IPS-15b (cell line): ENCODE results near the gene SEPTIN7.
A peak's percentile ranks its signal among the peaks of the same experiment; 100 is the strongest.

ENCODE experiments used
- H3K27me3 ChIP-seq: one replicate; pipeline ENCODE4 v1.6.1; 2013; ENCODE audit warnings: low read length; ENCODE audit not compliant: control insufficient read depth, insufficient read depth
- H3K36me3 ChIP-seq: one replicate; pipeline ENCODE4 v1.6.1; 2013; ENCODE audit warnings: low read length; ENCODE audit not compliant: control insufficient read depth, insufficient read depth
- H3K4me1 ChIP-seq: one replicate; pipeline ENCODE4 v1.6.1; 2013; ENCODE audit warnings: mild to moderate bottlenecking, low read length; ENCODE audit not compliant: control insufficient read depth, insufficient read depth
- H3K4me3 ChIP-seq: one replicate; pipeline ENCODE4 v1.5.1; 2013; ENCODE audit warnings: low read depth, low read length
- H3K9ac ChIP-seq: one replicate; pipeline ENCODE4 v1.6.1; 2013; ENCODE audit warnings: low read depth, mild to moderate bottlenecking, low read length
- H3K9me3 ChIP-seq: one replicate; pipeline ENCODE4 v1.6.1; 2013; ENCODE audit warnings: mild to moderate bottlenecking, low read length; ENCODE audit not compliant: control insufficient read depth, insufficient read depth

SEPTIN7 gene

DNA sequence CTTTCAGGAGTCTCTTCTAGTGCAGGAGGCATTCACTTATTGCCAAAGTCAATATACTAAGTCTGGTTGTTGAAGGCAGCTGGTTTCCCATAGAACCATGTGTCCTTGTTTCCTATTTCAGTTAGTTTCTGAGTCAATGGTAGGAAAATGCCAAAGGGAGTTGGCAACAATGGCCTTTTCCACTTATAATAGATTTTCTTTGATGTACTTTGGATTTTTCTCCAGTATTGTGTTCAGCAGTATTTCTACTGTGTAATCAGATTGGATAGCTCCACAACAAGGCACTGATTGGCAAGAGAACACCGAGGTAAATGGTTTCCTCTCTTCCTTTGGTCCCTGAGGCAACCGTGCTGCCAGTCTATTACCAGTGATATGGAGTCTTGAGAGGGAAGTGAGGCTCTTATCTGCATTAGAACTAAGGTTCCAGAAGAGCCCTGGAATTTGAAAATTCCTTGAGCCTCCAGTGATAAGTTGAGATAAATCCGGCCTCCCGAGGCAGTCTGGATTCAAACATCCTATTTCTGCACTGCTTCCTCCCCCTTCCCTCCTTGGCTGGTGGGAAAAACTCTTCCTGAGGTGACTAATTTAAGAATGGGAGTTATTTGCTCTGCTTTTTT is 7.9 kb upstream of the SEPTIN7 start:
- H3K36me3 ChIP-seq = no peaks in the 10 kb centered on the region
- no peak overlapping the region for H3K4me3 ChIP-seq
- H3K27me3 ChIP-seq = no peaks in the 10 kb centered on the region
- no peaks in the 10 kb centered on the region for H3K4me1 ChIP-seq
- H3K9me3 ChIP-seq = no peaks in the 10 kb centered on the region
- no peak overlapping the region for H3K9ac ChIP-seq

DNA sequence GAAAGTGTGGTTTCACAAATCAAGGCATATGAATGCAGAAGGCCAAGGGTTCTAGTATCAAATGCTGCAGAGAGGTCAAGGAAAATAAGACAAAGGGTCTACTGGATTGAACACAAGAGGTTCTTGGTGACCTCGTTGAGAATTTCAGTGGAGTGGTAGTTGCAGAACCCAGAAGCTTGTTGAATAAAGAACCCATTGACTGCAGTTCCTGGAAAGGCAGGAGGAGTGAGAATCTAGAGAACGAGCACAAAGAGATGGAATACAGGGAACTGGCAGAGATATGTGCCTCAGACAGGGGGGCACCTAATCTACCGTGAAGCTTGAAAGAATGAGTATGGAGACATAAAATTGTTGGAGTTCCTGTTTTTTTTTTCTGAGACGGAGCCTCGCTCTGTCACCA is 3.5 kb upstream of the SEPTIN7 start:
- Histone ChIP-seq H3K4me1 (no peaks in the 10 kb centered on the region), H3K9ac (no peak overlapping the region), H3K4me3 (no peak overlapping the region), H3K36me3 (no peaks in the 10 kb centered on the region), H3K9me3 (no peaks in the 10 kb centered on the region), H3K27me3 (no peaks in the 10 kb centered on the region)

DNA sequence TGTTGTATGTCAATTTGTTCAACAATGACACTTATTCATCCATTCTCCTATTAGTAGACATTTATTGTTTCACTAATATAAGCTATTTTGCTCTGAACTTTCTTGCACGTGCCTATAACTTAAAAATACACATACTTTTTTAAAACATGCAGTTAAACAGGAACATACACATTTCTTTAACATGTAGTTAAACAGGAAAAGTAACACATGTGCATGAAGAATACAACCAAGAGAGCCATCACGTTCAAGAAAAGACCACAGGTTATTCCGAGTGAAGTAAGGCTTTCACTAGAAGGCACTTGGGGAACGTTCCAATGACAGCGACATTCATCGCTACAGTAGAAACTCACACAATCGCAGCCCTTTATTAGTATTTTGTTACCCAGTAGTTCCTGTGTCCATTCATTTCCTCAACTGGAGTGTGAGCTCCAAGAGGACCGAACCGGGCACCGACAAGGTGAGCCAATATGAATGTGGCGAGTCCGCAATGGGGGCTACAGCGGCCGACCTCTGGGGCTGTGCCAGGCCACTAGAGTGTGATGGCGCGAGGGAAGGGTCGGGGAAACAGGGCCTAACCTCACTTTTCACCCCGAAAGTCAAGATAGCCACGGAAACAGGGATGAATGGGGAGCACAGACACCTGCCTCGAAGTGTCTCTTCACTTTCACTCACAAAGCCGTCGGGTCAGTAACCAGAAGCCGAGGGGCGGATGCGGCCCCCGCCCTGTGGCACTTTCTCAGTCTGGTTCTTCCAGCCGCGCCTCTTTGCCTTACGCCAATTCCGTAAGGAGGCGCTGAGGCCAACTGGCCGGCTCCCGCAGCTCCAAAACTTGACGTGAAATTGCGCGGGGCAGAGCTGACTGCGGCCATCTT is 775 bp upstream of the SEPTIN7 start:
- no peaks in the 10 kb centered on the region for H3K36me3 ChIP-seq
- no peaks in the 10 kb centered on the region for H3K27me3 ChIP-seq
- H3K9ac ChIP-seq = peak overlapping the region; percentile 82
- H3K4me3 ChIP-seq = peak overlapping the region; percentile 81
- peaks cover 4% of the 10 kb centered on the region for H3K4me1 ChIP-seq
- H3K9me3 ChIP-seq = no peaks in the 10 kb centered on the region

DNA sequence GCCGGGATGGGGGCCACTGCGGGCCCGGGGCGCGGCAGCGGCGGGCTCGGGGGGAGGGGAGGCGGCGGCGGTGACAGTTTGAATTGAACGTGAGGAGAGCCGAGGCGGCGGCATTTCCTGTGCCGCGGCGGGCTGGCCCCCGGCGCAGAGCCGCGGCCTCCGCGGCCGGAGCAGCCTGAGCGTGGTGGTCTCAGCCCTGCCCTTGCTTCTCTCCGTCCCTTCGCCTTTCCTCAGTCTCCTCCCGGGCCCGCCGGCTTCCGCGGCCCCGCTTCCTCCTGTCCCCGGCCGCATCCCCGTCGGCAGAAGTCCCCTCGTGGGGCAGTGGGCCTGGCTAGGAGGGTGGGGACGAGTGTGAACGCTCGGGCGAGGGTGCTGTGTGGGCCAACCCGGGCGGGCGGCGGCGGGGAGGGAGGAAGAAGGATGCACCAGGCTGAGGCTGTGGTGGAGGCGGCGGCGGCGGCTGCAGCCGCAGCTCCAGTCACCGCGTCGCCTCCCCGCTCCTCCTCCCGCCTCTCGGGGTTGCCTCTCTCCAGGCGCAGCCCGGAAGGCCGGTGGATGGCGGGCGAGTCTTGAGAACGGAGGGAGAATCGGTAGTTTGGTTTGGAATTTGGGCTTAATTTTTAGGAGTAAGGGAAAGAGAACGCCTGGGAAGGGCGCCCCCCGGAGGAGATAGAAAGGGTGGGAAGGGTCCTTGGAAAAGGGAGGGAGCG is 690 bp downstream of the SEPTIN7 start:
- Histone ChIP-seq H3K9ac (peak overlapping the region; percentile 76), H3K27me3 (no peaks in the 10 kb centered on the region), H3K4me3 (peak overlapping the region; percentile 81), H3K9me3 (no peaks in the 10 kb centered on the region), H3K36me3 (no peaks in the 10 kb centered on the region), H3K4me1 (peaks cover 4% of the 10 kb centered on the region)

DNA sequence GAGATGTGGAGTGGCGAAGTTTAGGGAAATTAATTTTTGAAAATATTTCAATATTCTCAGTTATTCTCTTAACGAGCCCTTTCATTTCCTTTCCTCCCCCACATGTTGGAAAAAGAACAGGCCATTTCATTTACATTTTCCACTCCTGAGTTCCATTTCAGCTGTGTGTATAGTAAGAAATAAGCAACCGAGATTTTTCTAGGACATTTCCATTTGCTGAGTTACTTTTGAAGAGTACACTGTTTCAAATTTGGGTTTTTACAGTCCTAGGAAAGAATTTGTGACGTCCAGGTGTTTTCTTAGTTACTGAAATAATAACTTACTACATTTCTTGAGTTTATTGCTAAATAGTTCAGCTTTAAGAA is 1.2 kb downstream of the SEPTIN7 start:
- Histone ChIP-seq H3K36me3 (no peaks in the 10 kb centered on the region), H3K9me3 (no peaks in the 10 kb centered on the region), H3K4me1 (peaks cover 4% of the 10 kb centered on the region), H3K4me3 (peak overlapping the region; percentile 81), H3K27me3 (no peaks in the 10 kb centered on the region), H3K9ac (peak overlapping the region; percentile 76)

DNA sequence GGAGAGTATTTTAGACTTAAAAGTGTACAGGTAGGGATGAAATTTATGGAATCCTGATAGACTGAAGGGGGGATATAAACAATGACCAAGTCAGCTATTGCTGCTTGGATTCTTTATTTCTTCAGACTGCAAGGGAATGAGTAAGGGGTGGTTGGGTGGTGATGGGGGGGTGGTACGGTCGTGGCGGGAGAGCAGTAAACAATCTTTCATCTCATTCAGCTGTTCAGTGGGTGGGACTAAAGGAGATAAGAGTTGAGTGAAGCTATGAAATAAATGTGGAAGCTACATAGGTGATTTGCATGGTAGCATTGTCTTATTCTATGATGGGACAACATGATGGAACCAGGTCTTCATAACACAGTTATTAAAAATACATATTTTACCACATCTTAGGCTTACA is 1.8 kb downstream of the SEPTIN7 start:
- H3K36me3 ChIP-seq = no peaks in the 10 kb centered on the region
- H3K9me3 ChIP-seq = no peaks in the 10 kb centered on the region
- H3K27me3 ChIP-seq = no peaks in the 10 kb centered on the region
- no peak overlapping the region for H3K9ac ChIP-seq
- H3K4me1 ChIP-seq = peaks cover 4% of the 10 kb centered on the region
- H3K4me3 ChIP-seq = peak overlapping the region; percentile 81

DNA sequence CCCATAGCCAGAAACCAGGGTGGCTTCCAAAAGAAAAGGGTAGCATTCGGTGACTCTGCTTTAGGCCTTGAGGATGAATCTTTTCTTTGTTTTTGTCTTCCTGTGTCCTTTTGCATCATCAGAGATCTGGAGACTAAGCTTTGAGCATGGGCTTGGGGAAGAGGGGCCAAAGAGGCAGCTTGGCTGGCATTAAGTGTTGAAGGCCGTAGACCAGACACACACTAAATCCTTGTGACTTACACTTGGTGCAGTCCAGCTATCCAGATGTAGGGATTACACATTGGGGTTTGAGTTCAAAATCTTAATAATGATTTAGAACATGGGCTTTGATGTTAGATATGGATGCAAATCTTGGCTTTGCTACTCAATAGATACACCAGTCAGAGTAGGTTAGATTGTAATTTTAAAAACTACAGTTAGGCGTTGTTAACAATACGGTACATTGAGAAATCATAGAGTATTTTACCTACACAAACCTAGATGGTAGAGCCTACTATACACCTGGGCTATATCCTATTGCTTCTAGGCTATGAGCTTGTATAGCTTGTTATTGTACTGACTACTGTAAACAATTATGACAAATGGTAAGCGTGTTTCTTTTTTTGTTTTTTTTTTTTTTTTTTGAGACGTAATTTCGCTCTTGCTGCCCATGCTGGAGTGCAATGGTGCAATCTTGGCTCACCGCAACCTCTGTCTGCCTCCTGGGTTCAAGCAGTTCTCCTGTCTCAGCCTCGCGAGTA is 3.5 kb downstream of the SEPTIN7 start:
- Histone ChIP-seq H3K36me3 (no peaks in the 10 kb centered on the region), H3K9me3 (no peaks in the 10 kb centered on the region), H3K4me1 (peaks cover 4% of the 10 kb centered on the region), H3K27me3 (no peaks in the 10 kb centered on the region), H3K9ac (no peak overlapping the region), H3K4me3 (no peak overlapping the region)

DNA sequence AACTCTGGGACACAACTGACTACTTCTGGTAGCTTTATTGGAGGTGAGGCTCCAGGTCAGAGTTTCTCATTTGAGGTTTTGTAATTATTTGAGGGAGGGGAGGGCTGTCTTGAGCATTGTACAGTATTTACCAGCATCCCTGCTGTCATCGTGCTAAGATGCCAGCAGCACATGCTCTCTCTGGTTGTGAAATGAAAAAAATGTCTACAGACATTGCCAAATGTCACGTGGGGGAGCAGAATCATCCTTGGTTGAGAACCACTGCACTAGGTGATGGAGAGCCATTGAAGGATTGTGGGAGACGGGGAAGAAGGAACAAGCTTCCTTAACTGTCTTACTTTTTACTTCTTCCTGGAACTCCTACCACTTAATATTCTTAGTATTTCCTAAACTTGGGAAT is 5.0 kb downstream of the SEPTIN7 start:
- Histone ChIP-seq H3K9me3 (no peaks in the 10 kb centered on the region), H3K36me3 (no peaks in the 10 kb centered on the region)

DNA sequence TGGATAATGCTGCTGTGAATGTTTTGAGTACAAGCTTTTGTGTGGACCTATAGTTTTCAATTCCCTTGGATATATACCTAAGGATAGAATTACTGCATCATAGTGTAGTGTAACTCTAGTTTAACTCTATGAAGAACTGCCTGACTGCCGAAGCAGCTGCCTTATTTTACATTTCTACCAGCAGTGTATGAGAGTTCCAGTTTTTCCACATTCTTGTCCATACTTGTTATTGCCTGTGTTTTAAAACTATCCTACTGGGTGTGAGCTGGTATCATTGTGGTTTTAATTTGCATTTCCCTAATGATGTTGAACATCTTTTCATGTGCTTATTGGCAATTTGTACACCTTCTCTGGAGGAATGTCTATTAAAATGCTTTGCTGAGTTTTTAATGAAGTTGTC is 15.7 kb downstream of the SEPTIN7 start:
- Histone ChIP-seq H3K27me3 (no peaks in the 10 kb centered on the region), H3K4me3 (no peak overlapping the region), H3K4me1 (peaks cover 6% of the 10 kb centered on the region), H3K9me3 (no peaks in the 10 kb centered on the region), H3K36me3 (no peaks in the 10 kb centered on the region), H3K9ac (no peak overlapping the region)

More for the DNA sequence above, 5.0 kb downstream of the SEPTIN7 start:
- no peak overlapping the region for H3K9ac ChIP-seq
- peaks cover 4% of the 10 kb centered on the region for H3K4me1 ChIP-seq
- H3K27me3 ChIP-seq = no peaks in the 10 kb centered on the region
- H3K4me3 ChIP-seq = no peak overlapping the region

DNA sequence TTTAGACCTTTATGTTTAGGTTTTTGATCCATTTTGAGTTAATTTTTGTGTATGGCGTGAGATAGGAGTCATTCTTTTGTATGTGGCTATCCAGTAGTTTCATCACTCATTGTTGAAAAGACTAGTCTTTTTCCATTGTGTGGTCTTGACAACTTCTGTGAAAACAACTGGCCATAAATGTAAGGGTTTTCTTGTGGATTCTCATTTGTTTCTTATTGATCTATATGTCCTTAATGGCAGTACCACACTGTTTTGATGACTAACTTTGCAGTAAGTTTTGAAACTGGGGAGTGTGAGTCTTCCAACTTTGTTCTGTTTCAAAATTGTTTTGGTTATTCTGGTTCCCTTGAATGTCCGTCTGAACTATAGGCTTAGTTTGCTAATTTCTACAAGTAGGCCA is 16.3 kb downstream of the SEPTIN7 start:
- H3K27me3 ChIP-seq = no peaks in the 10 kb centered on the region
- peaks cover 6% of the 10 kb centered on the region for H3K4me1 ChIP-seq
- no peaks in the 10 kb centered on the region for H3K9me3 ChIP-seq

DNA sequence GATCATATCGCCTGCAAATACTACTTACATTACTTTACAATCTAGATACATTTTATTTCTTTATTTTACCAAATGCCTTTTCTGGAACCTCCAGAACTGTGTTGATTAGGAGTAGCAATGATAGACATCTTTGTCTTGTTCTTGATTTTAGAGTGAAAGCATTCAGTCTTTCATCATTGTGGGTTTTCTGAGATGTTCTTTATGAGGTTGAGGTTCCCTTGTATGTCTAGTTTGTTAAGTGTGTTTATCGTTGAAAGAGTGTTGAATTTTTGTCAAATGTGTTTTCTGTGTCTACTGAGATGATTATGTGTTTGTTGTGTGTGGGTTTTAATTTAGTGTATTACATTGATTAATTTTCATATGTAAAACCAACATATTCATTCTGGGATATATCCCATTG is 17.1 kb downstream of the SEPTIN7 start:
- Histone ChIP-seq H3K27me3 (no peaks in the 10 kb centered on the region), H3K9ac (no peak overlapping the region), H3K36me3 (no peaks in the 10 kb centered on the region), H3K4me1 (peaks cover 4% of the 10 kb centered on the region), H3K9me3 (no peaks in the 10 kb centered on the region), H3K4me3 (no peak overlapping the region)

More for the DNA sequence above, 16.3 kb downstream of the SEPTIN7 start:
- no peak overlapping the region for H3K9ac ChIP-seq
- H3K36me3 ChIP-seq = no peaks in the 10 kb centered on the region
- H3K4me3 ChIP-seq = no peak overlapping the region
